AG04450 (cell line): ENCODE results near the gene RAI1. TPM values are rescaled to one million over a fixed set of nuclear protein-coding genes. Genes with fewer than 3 reads are reported as not detected.

ENCODE experiments used
- CTCF ChIA-PET: fragments of 300-600, 350-600 bp; formaldehyde crosslinking; extraction: SDS; loops from one replicate; lab custom pipeline; 2022; ENCODE audit warnings: antibody characterized with exemption, inconsistent platforms; lab: Charles Lee
- POLR2A ChIA-PET: fragments of 350-600 bp; formaldehyde crosslinking; extraction: SDS; loops from one replicate; lab custom pipeline; 2021; ENCODE audit warnings: antibody characterized with exemption, inconsistent platforms; lab: Yijun Ruan, JAX
- DNase-seq: peaks from one replicate; pipeline ENCODE4 v3.0.0-alpha.2; 2011; ENCODE audit warnings: low read depth, low spot score
- H3K27ac ChIP-seq: one replicate; pipeline ENCODE4 v1.5.1; 2012; ENCODE audit warnings: low read depth, low read length, control low read depth
- H3K27me3 ChIP-seq: one replicate; pipeline ENCODE4 v1.6.0; 2012; ENCODE audit warnings: low read length; ENCODE audit not compliant: control insufficient read depth, insufficient read depth
- H3K4me3 ChIP-seq: 2 replicates; pipeline ENCODE4 v1.5.1; 2011; ENCODE audit warnings: mild to moderate bottlenecking, low read depth, low read length, control low read depth
- H3K9me3 ChIP-seq: 2 replicates; pipeline ENCODE4 v1.5.1; 2012; ENCODE audit warnings: low read length; ENCODE audit not compliant: control insufficient read depth, insufficient read depth
- polyA plus RNA-seq: library from polyadenylated mRNA; depleted of rRNA; stranded (reverse); fragments of >200 nt; gene quantifications from 2 replicates; pipeline ENCODE4 v1.2.3, GENCODE V29; 2011
- TF ChIP-seq, protein P1 (sequence below): IDR thresholded peaks from 2 replicates; pipeline ENCODE4 v1.5.1; 2011; ENCODE audit warnings: low read depth, low read length, control low read depth, inconsistent platforms

RAI1 gene
- polyA plus RNA-seq, 1 experiment, result 2.1 TPM

DNA sequence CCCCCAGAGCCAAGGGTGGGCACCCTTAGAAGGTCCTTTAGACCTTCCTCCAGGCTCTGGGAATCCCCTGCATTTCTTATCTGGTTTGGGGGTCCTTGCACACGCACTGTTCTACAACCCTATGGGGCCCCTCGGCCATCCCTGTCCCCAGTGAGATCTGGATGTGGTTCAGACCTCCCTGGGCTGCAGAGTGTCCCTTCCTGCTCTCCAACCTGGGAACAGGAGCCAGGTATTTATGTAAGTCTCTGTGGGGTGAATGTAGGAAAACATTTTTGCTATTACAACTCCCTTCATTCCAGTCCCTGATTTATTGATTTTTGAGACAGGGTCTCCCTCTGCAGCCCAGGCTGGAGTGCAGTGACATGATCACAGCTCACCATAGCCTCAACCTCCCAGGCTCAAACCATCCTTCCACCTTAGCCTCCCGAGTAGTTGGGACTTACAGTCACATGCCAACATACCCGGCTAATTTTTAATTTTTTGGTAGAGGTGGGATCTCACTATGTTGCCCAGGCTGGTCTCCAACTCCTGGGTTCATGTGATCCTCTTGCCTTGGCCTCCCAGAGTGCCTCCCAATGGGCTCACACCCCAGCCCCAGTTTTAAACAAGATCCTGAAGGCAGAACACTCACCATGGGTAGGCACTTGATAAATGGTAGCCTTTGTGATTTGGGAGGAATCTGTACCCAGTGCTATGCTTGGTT is 61.6 kb downstream of the RAI1 start:
- DNase-seq, result no peak
- H3K27ac ChIP-seq, result no peak overlapping the region
- no peaks in the 10 kb centered on the region for H3K9me3 ChIP-seq
- POLR2A ChIA-PET, result no interaction called here
- H3K4me3 ChIP-seq, result no peak overlapping the region
- H3K27me3 ChIP-seq, result no peaks in the 10 kb centered on the region
- TF ChIP-seq, protein P1, sequence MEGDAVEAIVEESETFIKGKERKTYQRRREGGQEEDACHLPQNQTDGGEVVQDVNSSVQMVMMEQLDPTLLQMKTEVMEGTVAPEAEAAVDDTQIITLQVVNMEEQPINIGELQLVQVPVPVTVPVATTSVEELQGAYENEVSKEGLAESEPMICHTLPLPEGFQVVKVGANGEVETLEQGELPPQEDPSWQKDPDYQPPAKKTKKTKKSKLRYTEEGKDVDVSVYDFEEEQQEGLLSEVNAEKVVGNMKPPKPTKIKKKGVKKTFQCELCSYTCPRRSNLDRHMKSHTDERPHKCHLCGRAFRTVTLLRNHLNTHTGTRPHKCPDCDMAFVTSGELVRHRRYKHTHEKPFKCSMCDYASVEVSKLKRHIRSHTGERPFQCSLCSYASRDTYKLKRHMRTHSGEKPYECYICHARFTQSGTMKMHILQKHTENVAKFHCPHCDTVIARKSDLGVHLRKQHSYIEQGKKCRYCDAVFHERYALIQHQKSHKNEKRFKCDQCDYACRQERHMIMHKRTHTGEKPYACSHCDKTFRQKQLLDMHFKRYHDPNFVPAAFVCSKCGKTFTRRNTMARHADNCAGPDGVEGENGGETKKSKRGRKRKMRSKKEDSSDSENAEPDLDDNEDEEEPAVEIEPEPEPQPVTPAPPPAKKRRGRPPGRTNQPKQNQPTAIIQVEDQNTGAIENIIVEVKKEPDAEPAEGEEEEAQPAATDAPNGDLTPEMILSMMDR, result no peak
- CTCF ChIA-PET, result no interaction called here

DNA sequence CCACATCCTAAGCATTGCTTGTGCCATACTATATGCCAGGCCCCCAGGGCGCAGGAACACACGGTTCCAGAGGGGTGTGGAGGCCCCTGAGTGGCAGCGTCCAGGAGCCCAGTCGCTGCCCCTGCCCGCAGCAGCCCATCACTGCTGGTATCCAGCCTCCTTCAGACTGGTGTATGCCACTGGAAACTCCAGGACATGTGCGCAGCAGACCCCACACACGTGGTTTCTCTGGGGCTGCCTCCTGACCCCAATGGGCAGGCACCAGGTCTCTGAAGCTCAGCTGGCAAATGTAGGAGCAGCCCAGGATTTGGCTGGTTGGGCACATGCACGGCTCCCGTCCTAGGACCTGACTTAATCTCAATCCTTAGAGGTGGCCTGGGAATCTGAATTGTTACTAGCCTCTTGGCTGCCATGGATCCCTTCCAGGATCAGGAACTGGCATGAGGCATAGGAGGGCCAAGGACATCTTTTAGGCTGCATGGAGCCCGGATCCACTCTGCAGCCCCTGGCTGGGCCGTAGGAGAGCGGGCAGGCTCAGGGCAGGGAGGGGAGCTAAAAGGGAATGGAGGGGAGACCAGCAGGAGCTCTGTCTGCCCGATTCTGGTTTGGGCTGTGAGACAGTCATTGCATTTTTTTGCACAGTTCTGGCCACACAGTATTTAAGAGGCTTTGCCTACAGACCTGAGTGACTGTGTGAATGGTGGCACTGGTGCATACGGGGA is 62.3 kb downstream of the RAI1 start:
- H3K27me3 ChIP-seq, result no peaks in the 10 kb centered on the region
- CTCF ChIA-PET, result interaction anchor here (1.0 kb wide), 1 partner anchor 290 kb away, joined by 3 read pairs; no protein-coding TSS in a partner anchor
- POLR2A ChIA-PET, result no interaction called here
- DNase-seq, result no peak
- no peak overlapping the region for H3K4me3 ChIP-seq
- no peak overlapping the region for H3K27ac ChIP-seq
- no peaks in the 10 kb centered on the region for H3K9me3 ChIP-seq
- TF ChIP-seq, protein P1, result no peak

DNA sequence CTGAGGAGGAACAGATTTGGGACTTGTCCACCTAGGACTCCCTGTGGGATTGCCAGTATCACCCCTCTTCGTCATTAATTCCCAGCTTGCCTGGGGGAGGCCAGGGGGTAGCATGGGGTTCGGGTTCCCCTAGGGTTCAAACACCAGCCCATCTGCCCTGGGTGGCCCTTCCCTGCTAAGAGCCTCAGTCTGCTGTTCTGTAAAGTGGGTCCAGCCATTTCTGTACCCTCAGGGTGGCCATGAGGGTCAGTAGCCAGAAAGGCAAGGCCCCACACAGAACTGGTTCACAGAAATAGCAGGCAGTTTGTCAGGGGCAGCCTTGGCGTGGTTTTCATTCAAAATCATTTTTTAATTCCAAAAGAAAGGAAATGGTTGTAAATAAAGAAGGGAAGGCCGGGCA is 62.9 kb downstream of the RAI1 start:
- TF ChIP-seq, protein P1, result no peak
- Histone ChIP-seq H3K9me3 (no peaks in the 10 kb centered on the region), H3K4me3 (no peak overlapping the region), H3K27me3 (no peaks in the 10 kb centered on the region), H3K27ac (no peak overlapping the region)
- no peak for DNase-seq
- POLR2A ChIA-PET, result no interaction called here
- CTCF ChIA-PET, result interaction anchor here (1.0 kb wide), 1 partner anchor 289 kb away, joined by 3 read pairs; no protein-coding TSS in a partner anchor

DNA sequence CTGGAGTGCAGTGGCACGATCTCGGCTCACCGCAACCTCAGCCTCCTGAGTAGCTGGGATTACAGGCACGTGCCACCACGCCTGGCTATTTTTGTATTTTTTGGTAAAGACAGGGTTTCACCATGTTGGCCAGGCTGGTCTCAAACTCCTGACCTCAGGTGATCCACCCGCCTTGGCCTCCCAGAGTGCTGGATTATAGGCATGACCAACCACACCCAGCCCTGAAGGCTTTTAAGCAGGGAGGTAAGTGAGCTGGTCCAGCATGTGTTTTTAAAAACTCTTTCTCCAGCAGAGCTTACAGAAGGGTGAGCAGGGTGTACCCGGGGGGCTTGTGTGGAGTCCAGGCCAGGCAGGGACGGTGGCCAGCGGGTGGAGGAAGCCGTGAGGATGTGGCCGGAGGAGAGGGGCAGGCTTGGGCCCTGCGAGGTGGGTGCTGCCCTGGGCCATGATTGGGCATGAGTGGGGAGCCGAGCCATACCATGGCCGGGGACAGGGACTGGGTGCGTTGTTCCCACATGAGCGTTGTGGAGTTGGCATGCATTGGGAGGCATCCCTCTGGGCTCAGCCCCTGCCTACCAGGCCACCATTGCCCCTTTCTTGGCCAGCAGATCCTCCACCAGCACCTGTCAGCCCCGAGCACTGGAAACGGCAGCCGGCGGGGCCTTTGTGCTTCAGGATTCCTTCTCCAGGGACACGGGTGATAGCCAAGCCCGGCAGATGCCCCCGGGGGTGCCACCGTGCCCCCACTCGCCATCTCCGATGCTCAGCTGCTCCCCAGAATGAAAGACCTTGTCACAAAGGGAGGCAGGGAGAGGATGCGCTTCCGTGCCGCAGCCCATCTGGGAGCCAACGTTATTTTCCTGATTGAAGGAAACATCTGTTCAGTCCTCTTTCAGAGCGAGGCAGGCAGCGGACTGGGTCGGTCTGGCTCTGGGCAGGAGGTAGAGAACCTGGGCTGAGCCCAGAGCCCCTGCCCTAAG is 64.5 kb downstream of the RAI1 start:
- Histone ChIP-seq H3K27ac (no peak overlapping the region), H3K4me3 (no peak overlapping the region), H3K27me3 (no peaks in the 10 kb centered on the region), H3K9me3 (no peaks in the 10 kb centered on the region)
- TF ChIP-seq, protein P1, result no peak
- no peak for DNase-seq
- ChIA-PET POLR2A (no interaction called here), CTCF (no interaction called here)
